Measurements from ENCODE around the gene IGF2R.

Gene IGF2R

GRCh38 chr6:160057080-160057479 is 88.2 kb downstream of the IGF2R start:
- POLR2A ChIA-PET = no interaction called here
- CTCF ChIA-PET = no interaction called here
- DNase-seq (ENCODE audit: extremely low spot score) = no peak
- TF ChIP-seq LEF1 (IDR thresholded peaks at IDR 0.05; ENCODE audit: borderline replicate concordance) (no peak), NFRKB (IDR thresholded peaks at IDR 0.05) (no peak), PKNOX1 (IDR thresholded peaks at IDR 0.05) (no peak), CTBP1 (IDR thresholded peaks at IDR 0.05; ENCODE audit: borderline replicate concordance) (no peak), TARDBP (IDR thresholded peaks at IDR 0.05) (no peak), FOXK2 (IDR thresholded peaks at IDR 0.05) (no peak)

GRCh38 chr6:160058603-160059215 is 89.8 kb downstream of the IGF2R start:
- ChIA-PET POLR2A (no interaction called here), CTCF (no interaction called here)
- TF ChIP-seq FOXA1 (IDR thresholded peaks at IDR 0.05) (no peak), ARNT (IDR thresholded peaks at IDR 0.05) (no peak), TARDBP (IDR thresholded peaks at IDR 0.05) (no peak), ZNF384 (IDR thresholded peaks at IDR 0.05) (no peak), PKNOX1 (IDR thresholded peaks at IDR 0.05) (no peak), L3MBTL2 (conservative IDR thresholded peaks at IDR 0.05) (no peak), HDGF (IDR thresholded peaks at IDR 0.05; ENCODE audit: borderline replicate concordance) (no peak), FOXM1 (IDR thresholded peaks at IDR 0.05; ENCODE audit: borderline replicate concordance) (no peak), FOXK2 (IDR thresholded peaks at IDR 0.05) (no peak), LEF1 (IDR thresholded peaks at IDR 0.05; ENCODE audit: borderline replicate concordance) (no peak)
- no peak for DNase-seq (ENCODE audit: extremely low spot score)

- TF ChIP-seq BHLHE40 (IDR thresholded peaks at IDR 0.05; ENCODE audit: borderline replicate concordance) (no peak), SP1 (IDR thresholded peaks at IDR 0.05) (no peak), ARNT (IDR thresholded peaks at IDR 0.05) (no peak), L3MBTL2 (conservative IDR thresholded peaks at IDR 0.05) (no peak), ELF4 (IDR thresholded peaks at IDR 0.05) (no peak), HDGF (IDR thresholded peaks at IDR 0.05; ENCODE audit: borderline replicate concordance) (no peak), PKNOX1 (IDR thresholded peaks at IDR 0.05) (no peak), SUZ12 (IDR thresholded peaks at IDR 0.05) (no peak), LEF1 (IDR thresholded peaks at IDR 0.05; ENCODE audit: borderline replicate concordance) (no peak)
- no peak for DNase-seq (ENCODE audit: extremely low spot score)
- CTCF ChIA-PET = interaction anchor here (0.6 kb wide), 1 partner anchor 204 kb away, joined by 3 read pairs; no protein-coding TSS in a partner anchor
- POLR2A ChIA-PET = no interaction called here
These were observed 91.3 kb downstream of the IGF2R start for GRCh38 chr6:160060221-160060620.

- ChIA-PET POLR2A (no interaction called here), CTCF (no interaction called here)
- no peak for DNase-seq (ENCODE audit: extremely low spot score)
- TF ChIP-seq NFRKB (IDR thresholded peaks at IDR 0.05) (no peak), LEF1 (IDR thresholded peaks at IDR 0.05; ENCODE audit: borderline replicate concordance) (no peak), CTBP1 (IDR thresholded peaks at IDR 0.05; ENCODE audit: borderline replicate concordance) (no peak), FOXA1 (IDR thresholded peaks at IDR 0.05) (no peak), SP1 (IDR thresholded peaks at IDR 0.05) (no peak), SUZ12 (IDR thresholded peaks at IDR 0.05) (no peak), L3MBTL2 (conservative IDR thresholded peaks at IDR 0.05) (no peak), FOXM1 (IDR thresholded peaks at IDR 0.05; ENCODE audit: borderline replicate concordance) (no peak), FOXK2 (IDR thresholded peaks at IDR 0.05) (no peak), HDGF (IDR thresholded peaks at IDR 0.05; ENCODE audit: borderline replicate concordance) (no peak), PKNOX1 (IDR thresholded peaks at IDR 0.05) (no peak), TARDBP (IDR thresholded peaks at IDR 0.05) (no peak), ELF4 (IDR thresholded peaks at IDR 0.05) (no peak), BHLHE40 (IDR thresholded peaks at IDR 0.05; ENCODE audit: borderline replicate concordance) (no peak), ZNF384 (IDR thresholded peaks at IDR 0.05) (no peak)
These were observed 92.1 kb downstream of the IGF2R start for GRCh38 chr6:160060920-160061447.

GRCh38 chr6:160063771-160064413 is 95.0 kb downstream of the IGF2R start:
- ChIA-PET CTCF (interaction anchor here (0.6 kb wide), 1 partner anchor 52 kb away, joined by 3 read pairs; no protein-coding TSS in a partner anchor), POLR2A (no interaction called here)
- DNase-seq (ENCODE audit: extremely low spot score) = no peak
- TF ChIP-seq SUZ12 (IDR thresholded peaks at IDR 0.05) = no peak
- no peak for TF ChIP-seq BHLHE40 (IDR thresholded peaks at IDR 0.05; ENCODE audit: borderline replicate concordance)
- TF ChIP-seq CTBP1 (IDR thresholded peaks at IDR 0.05; ENCODE audit: borderline replicate concordance) = no peak
- no peak for TF ChIP-seq FOXK2 (IDR thresholded peaks at IDR 0.05)
- TF ChIP-seq PKNOX1 (IDR thresholded peaks at IDR 0.05) = no peak
- no peak for TF ChIP-seq ZNF384 (IDR thresholded peaks at IDR 0.05)
- TF ChIP-seq ARNT (IDR thresholded peaks at IDR 0.05) = no peak
- TF ChIP-seq FOXA1 (IDR thresholded peaks at IDR 0.05) = no peak
- TF ChIP-seq L3MBTL2 (conservative IDR thresholded peaks at IDR 0.05) = no peak
- no peak for TF ChIP-seq LEF1 (IDR thresholded peaks at IDR 0.05; ENCODE audit: borderline replicate concordance)
- TF ChIP-seq TARDBP (IDR thresholded peaks at IDR 0.05) = no peak
- no peak for TF ChIP-seq NFRKB (IDR thresholded peaks at IDR 0.05)
- TF ChIP-seq FOXM1 (IDR thresholded peaks at IDR 0.05; ENCODE audit: borderline replicate concordance) = no peak
- no peak for TF ChIP-seq HDGF (IDR thresholded peaks at IDR 0.05; ENCODE audit: borderline replicate concordance)
- no peak for TF ChIP-seq ELF4 (IDR thresholded peaks at IDR 0.05)
- TF ChIP-seq SP1 (IDR thresholded peaks at IDR 0.05) = no peak

Measured in HEK293T (cell line).